ENCODE measurements around the gene RAB27B.

- TF ChIP-seq, protein P1, sequence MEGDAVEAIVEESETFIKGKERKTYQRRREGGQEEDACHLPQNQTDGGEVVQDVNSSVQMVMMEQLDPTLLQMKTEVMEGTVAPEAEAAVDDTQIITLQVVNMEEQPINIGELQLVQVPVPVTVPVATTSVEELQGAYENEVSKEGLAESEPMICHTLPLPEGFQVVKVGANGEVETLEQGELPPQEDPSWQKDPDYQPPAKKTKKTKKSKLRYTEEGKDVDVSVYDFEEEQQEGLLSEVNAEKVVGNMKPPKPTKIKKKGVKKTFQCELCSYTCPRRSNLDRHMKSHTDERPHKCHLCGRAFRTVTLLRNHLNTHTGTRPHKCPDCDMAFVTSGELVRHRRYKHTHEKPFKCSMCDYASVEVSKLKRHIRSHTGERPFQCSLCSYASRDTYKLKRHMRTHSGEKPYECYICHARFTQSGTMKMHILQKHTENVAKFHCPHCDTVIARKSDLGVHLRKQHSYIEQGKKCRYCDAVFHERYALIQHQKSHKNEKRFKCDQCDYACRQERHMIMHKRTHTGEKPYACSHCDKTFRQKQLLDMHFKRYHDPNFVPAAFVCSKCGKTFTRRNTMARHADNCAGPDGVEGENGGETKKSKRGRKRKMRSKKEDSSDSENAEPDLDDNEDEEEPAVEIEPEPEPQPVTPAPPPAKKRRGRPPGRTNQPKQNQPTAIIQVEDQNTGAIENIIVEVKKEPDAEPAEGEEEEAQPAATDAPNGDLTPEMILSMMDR (IDR thresholded peaks at IDR 0.05) = no peak
- TF ChIP-seq HEYL (CRISPR knock-in tag; IDR thresholded peaks at IDR 0.05) = no peak
These were observed 47.9 kb upstream of the RAB27B start for GRCh38 chr18:54780285-54780861.

Measured in A549 (cell line).